ENCODE measurements around the gene VASP. TPM values are rescaled to one million over a fixed set of nuclear protein-coding genes. Genes with fewer than 3 reads are reported as not detected.

Gene VASP
- total and polyA plus RNA-seq, 9 of the 15 experiments (the other 6 are each of a cell fraction or from before 2014, with no cell fraction given): 16.7 to 261 (median 112) TPM

- intact Hi-C loops (cut with micrococcal nuclease) (no loop called here), in situ Hi-C loops (cut with MboI) (no loop called here)
- Histone ChIP-seq H3K9me3 (replicated peaks; ENCODE audit: control insufficient read depth, insufficient read depth, low read depth, low read length) (peaks cover 1% of the 10 kb centered on the region; the same call in 1 of the 2 replicates), H3K9ac (ENCODE audit: insufficient read depth in 1 of 2, low read depth in 2 of 2, low read length in 2 of 2) (peak overlapping the region in 1 of 2 experiments; percentile 37; a peak in 1 of 4 replicates), H3K27me3 (ENCODE audit: control insufficient read depth in 2 of 2, insufficient read depth in 2 of 2, low read length in 2 of 2) (no peaks in the 10 kb centered on the region), H3K36me3 (ENCODE audit: control insufficient read depth, insufficient read depth, low read length) (peaks cover 56% of the 10 kb centered on the region), H3K79me2 (ENCODE audit: control insufficient read depth, insufficient read depth, low read length) (no peaks in the 10 kb centered on the region), H3K4me3 (no peak overlapping the region), H3K4me1 (replicated peaks in 1 of 2; ENCODE audit: control insufficient read depth in 2 of 2, insufficient read depth in 2 of 2, low read length in 2 of 2) (peaks cover 3 to 21% of the 10 kb centered on the region in 2 experiments; a peak in 3 of 5 replicates), H2AFZ (ENCODE audit: low read depth, low read length) (no peak overlapping the region), H3K27ac (ENCODE audit: extremely low read depth, low read depth, low read length) (peak overlapping the region; percentile 42; the same call in 1 of the 3 replicates), H4K20me1 (replicated peaks; ENCODE audit: control insufficient read depth, insufficient read depth, low read length) (peaks cover 10% of the 10 kb centered on the region), H3K9me1 (ENCODE audit: control insufficient read depth, insufficient read depth, low read length) (peaks cover 5% of the 10 kb centered on the region), H3K4me2 (ENCODE audit: insufficient read depth, low read length) (no peak overlapping the region)
- POLR2A ChIA-PET: interaction anchor here (1.4 to 2.7 kb wide), 3 partner anchors 12 to 88 kb away, joined by 3 to 10 read pairs (median 6); no protein-coding TSS in a partner anchor
- TSS peak; percentile 21 for BruUV-seq (replicated peaks)
- WGBS (ENCODE audit: insufficient coverage, low coverage, missing lambda C conversion rate): 87% methylated on average over 13 of the region's 15 CpGs
- CTCF ChIA-PET (ENCODE audit: low intra/inter-chr PET ratio): no interaction called here
- ATAC-seq (peak; percentile 12), FAIRE-seq (no peak), DNase-seq (ENCODE audit: extremely low read depth in 1 of 4, low spot score in 3 of 4) (peak in 2 of 4 experiments; percentile 21 to 34)
- TF ChIP-seq MAFF (IDR thresholded peaks at IDR 0.05; ENCODE audit: low read length) (0 out of 2 replicates have a peak, but pooled peaks have one; percentile 23), BRD9 (IDR thresholded peaks at IDR 0.05; ENCODE audit: low read depth, partially characterized antibody) (no peak), ZNF780A (CRISPR knock-in tag; IDR thresholded peaks at IDR 0.05) (no peak), ZBTB11 (CRISPR knock-in tag; IDR thresholded peaks at IDR 0.05) (0 out of 6 replicates have a peak, but pooled peaks of 1 of the 3 experiments have one; percentile 29), SPI1 (IDR thresholded peaks at IDR 0.05; ENCODE audit: borderline replicate concordance, low read depth, low read length) (no peak), POLR2G (IDR thresholded peaks at IDR 0.05; ENCODE audit: low read depth, low read length) (0 out of 2 replicates have a peak, but pooled peaks have one; percentile 15), EP300 (IDR thresholded peaks at IDR 0.05; ENCODE audit: low read length) (no peak), PBX2 (CRISPR knock-in tag; IDR thresholded peaks at IDR 0.05; ENCODE audit: low read depth) (no peak), PBX2 (tag; conservative IDR thresholded peaks at IDR 0.05; ENCODE audit: low read depth) (no peak), U2AF1 (optimal IDR thresholded peaks at IDR 0.05; ENCODE audit: low read depth, low read length) (no peak)
These were observed 20.5 kb downstream of the VASP start for GRCh38 chr19:45527731-45528130.

All from K562 (cell line).